Thyroid gland (tissue), 4 donors: ENCODE measurements around the gene ADAMTS14.

Experiments
- POLR2A ChIP-seq, 2 donors: fragments of 450-650 bp; IDR thresholded peaks; one replicate each; pipeline ENCODE4 v1.6.1; 2017; ENCODE audit warnings: antibody characterized with exemption in 2 of 2, mild to moderate bottlenecking in 2 of 2, moderate library complexity in 1 of 2
- TF ChIP-seq, protein P1 (sequence below), 6 experiments: fragments of 200-600 bp in 3 of 6; fragments of 450-650 bp in 3 of 6; sonication (generic) in 3 of 6; IDR thresholded peaks; one replicate each; pipeline ENCODE4 v1.5.1; 2016 to 2019; ENCODE audit warnings: antibody characterized with exemption in 6 of 6, mild to moderate bottlenecking in 2 of 6, inconsistent platforms in 1 of 6, moderate library complexity in 1 of 6

DNA sequence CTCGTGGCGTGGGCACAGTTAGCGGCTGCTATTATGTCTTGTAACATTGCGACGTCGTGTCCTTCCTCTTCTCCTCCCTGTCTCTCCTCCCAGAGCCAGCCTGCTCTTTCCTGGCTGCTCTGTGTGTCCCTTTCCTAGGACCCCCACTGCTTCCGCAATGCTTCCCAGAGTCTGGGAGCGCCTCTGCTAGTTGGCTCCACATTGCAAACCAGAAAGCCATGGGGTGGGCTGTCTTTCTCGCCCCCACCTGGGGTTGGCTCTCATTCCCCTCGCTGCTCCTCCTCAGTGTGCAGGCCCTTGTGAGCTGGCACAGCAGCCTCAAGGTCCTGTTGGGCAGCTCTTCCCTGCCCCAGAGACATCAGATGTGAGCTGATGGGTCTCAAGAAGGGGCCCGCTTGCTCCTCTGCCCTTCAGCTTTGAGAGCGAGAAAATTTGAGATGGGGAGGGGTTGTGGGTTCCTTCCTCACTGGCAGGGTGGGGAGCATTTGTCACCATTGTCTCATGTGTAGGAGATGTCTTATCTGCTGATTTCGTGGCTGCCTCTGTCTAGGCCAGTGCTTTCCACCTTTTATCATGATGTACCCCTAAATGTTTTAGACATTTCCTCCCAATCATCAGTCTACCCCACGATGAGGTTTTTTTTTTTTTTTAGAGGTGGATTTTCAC, 3.3 kb downstream of the ADAMTS14 start:
- TF ChIP-seq POLR2A (IDR thresholded peaks at IDR 0.05): no peak
- TF ChIP-seq, protein P1, sequence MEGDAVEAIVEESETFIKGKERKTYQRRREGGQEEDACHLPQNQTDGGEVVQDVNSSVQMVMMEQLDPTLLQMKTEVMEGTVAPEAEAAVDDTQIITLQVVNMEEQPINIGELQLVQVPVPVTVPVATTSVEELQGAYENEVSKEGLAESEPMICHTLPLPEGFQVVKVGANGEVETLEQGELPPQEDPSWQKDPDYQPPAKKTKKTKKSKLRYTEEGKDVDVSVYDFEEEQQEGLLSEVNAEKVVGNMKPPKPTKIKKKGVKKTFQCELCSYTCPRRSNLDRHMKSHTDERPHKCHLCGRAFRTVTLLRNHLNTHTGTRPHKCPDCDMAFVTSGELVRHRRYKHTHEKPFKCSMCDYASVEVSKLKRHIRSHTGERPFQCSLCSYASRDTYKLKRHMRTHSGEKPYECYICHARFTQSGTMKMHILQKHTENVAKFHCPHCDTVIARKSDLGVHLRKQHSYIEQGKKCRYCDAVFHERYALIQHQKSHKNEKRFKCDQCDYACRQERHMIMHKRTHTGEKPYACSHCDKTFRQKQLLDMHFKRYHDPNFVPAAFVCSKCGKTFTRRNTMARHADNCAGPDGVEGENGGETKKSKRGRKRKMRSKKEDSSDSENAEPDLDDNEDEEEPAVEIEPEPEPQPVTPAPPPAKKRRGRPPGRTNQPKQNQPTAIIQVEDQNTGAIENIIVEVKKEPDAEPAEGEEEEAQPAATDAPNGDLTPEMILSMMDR (IDR thresholded peaks at IDR 0.05): no peak
